ENCODE results near the gene TRIM34. TPM values are rescaled to one million over a fixed set of nuclear protein-coding genes. Genes with fewer than 3 reads are reported as not detected.

The TRIM34 gene
- total RNA-seq, 4 donors from 2014 or later = 5.0 to 8.4 (median 7.2) TPM

DNA sequence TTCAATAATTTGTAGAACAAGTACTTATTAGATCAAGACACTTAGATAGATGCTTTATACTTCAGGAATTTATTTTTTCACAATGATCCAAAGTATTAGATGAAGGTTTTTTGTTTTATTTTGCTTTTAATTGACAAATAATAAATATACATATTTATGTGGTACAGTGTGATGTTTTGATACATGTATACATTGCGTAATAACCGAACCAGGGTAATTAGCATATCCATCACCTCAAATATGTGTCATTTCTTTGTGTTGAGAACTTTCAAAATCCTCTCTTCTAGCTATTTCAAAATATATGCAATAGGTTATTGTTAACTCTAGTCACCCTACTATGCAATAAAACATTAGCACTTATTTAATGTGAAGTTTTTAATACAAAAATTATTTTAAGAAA lies 38.7 kb downstream of the TRIM34 start:
- Histone ChIP-seq H3K4me1 (no peaks in the 10 kb centered on the region), H3K4me3 (no peak overlapping the region), H3K9me3 (no peaks in the 10 kb centered on the region), H3K27me3 (no peaks in the 10 kb centered on the region), H3K36me3 (peaks cover 44% of the 10 kb centered on the region), H3K27ac (no peak overlapping the region)
- 89% methylated on average over 2 of the region's 2 CpGs for WGBS
- TF ChIP-seq POLR2A (IDR thresholded peaks at IDR 0.05) = no peak
- TF ChIP-seq, protein P1, sequence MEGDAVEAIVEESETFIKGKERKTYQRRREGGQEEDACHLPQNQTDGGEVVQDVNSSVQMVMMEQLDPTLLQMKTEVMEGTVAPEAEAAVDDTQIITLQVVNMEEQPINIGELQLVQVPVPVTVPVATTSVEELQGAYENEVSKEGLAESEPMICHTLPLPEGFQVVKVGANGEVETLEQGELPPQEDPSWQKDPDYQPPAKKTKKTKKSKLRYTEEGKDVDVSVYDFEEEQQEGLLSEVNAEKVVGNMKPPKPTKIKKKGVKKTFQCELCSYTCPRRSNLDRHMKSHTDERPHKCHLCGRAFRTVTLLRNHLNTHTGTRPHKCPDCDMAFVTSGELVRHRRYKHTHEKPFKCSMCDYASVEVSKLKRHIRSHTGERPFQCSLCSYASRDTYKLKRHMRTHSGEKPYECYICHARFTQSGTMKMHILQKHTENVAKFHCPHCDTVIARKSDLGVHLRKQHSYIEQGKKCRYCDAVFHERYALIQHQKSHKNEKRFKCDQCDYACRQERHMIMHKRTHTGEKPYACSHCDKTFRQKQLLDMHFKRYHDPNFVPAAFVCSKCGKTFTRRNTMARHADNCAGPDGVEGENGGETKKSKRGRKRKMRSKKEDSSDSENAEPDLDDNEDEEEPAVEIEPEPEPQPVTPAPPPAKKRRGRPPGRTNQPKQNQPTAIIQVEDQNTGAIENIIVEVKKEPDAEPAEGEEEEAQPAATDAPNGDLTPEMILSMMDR (IDR thresholded peaks at IDR 0.05) = no peak
- no peak for TF ChIP-seq EP300 (IDR thresholded peaks at IDR 0.05)
- TF ChIP-seq POLR2AphosphoS5 (IDR thresholded peaks at IDR 0.05) = no peak
- no peak for DNase-seq (ENCODE audit: low spot score in 2 of 2)

DNA sequence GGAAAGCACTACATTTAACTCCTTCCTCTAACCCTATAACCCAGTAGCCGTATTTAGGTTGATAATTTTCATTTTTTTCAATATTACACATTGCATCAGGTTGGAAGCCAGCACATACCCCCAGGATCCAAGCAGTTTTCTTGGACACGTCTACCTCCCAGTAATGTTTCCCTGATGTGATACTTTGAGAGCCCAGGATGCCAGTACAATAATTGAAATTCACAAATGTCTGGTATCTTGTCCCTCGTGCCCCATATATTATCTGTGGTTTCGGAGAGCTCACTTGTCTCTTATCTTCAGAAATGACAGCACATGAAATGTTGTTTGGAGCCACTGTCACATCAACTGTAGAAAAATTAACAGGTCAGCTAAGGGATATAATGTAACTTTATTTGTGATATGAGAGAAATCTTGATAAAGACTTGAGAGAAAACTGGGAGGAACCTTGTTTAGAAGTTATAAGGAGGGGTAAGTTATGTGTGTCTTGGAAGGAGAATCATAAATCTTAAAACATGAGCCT lies 40.3 kb downstream of the TRIM34 start:
- Histone ChIP-seq H3K4me3 (no peak overlapping the region), H3K9me3 (no peaks in the 10 kb centered on the region), H3K4me1 (no peaks in the 10 kb centered on the region), H3K27ac (no peak overlapping the region), H3K27me3 (no peaks in the 10 kb centered on the region), H3K36me3 (peaks cover 53% of the 10 kb centered on the region)
- no peak for DNase-seq (ENCODE audit: low spot score in 2 of 2)
- 90% methylated on average over 4 of the region's 4 CpGs for WGBS
- TF ChIP-seq POLR2AphosphoS5 (IDR thresholded peaks at IDR 0.05) = no peak
- TF ChIP-seq, protein P1 (IDR thresholded peaks at IDR 0.05) = no peak
- no peak for TF ChIP-seq EP300 (IDR thresholded peaks at IDR 0.05)
- no peak for TF ChIP-seq POLR2A (IDR thresholded peaks at IDR 0.05)

DNA sequence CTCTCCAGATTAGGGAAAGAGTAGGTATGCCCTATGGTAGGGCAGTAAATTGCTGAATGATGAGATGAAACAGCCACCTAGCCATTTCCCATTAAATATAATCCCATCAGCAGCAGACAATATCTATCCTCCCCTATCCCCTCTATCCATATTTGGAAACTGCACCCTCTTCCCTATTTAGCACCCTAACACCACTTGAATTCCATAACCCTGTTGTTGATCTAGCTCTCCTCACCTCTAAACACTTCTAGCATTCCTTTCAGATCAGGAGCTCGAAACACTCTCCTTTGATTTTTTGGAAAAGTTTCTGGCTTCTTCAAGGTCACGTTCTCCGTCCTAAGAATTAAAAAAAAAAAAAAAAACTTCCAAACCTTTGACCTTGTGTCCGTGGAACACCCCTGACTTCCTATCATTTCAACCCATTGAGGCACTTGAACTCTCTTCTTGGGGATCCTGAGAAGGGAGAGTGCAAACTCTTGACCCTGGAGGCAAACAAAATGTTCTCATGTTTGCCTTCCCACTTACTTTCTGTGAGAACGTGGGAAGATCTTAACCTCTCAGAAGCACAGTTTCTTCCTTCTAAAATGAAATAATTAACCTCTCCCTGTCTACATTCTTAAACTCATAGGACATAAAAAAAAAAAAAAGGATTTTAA lies 41.1 kb downstream of the TRIM34 start:
- DNase-seq (ENCODE audit: low spot score in 2 of 2) = no peak
- TF ChIP-seq EP300 (IDR thresholded peaks at IDR 0.05) (no peak), POLR2A (IDR thresholded peaks at IDR 0.05) (no peak), POLR2AphosphoS5 (IDR thresholded peaks at IDR 0.05) (no peak)
- TF ChIP-seq, protein P1 (IDR thresholded peaks at IDR 0.05) = no peak
- H3K27ac ChIP-seq = no peak overlapping the region
- H3K4me3 ChIP-seq = no peak overlapping the region
- peaks cover 53% of the 10 kb centered on the region for H3K36me3 ChIP-seq
- H3K9me3 ChIP-seq = no peaks in the 10 kb centered on the region
- no peaks in the 10 kb centered on the region for H3K27me3 ChIP-seq
- H3K4me1 ChIP-seq = no peaks in the 10 kb centered on the region
- 87% methylated on average over 5 of the region's 5 CpGs for WGBS

DNA sequence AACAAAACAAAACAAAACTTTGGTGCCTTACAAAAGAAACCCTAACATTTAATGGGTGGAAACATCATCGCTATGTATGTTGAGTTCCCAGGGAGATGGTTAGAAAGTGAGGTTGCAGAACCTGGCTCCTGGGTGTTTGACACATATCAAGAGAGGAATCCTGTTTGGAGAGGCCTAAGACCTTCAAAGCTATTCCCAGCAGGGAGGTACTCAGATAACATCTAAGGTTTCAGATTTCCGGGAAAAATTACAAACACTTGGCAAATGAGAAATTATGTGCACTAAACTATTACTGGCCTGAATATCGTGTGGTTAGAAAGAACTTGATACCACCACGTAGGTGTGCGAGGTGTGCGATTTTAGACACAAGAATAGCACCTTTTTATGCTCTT lies 41.6 kb downstream of the TRIM34 start:
- TF ChIP-seq POLR2A (IDR thresholded peaks at IDR 0.05) (no peak), EP300 (IDR thresholded peaks at IDR 0.05) (no peak), POLR2AphosphoS5 (IDR thresholded peaks at IDR 0.05) (no peak)
- TF ChIP-seq, protein P1 (IDR thresholded peaks at IDR 0.05) = no peak
- Histone ChIP-seq H3K9me3 (no peaks in the 10 kb centered on the region), H3K27ac (no peak overlapping the region), H3K27me3 (no peaks in the 10 kb centered on the region), H3K4me1 (no peaks in the 10 kb centered on the region), H3K4me3 (no peak overlapping the region), H3K36me3 (peaks cover 53% of the 10 kb centered on the region)
- 75% methylated on average over 6 of the region's 6 CpGs for WGBS
- DNase-seq (ENCODE audit: low spot score in 2 of 2) = no peak

DNA sequence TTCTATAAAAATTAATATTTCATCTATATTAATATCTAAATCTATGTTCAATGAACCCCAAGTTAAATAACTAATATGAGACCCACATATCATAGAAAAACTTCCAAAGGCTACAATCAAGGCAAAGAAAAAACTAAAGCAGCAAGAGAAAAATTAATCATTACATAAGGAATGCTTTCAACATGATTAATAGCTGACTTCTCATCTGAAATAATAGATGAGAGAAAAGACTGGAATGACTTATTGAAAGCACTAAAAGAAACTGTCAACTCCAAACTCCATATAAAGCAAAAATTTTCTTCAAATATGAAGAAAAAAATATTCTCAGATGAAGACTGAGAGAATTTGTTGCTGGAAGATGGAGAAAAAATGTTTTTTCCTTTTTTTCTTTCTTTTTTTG lies 47.0 kb downstream of the TRIM34 start:
- H3K9me3 ChIP-seq = no peaks in the 10 kb centered on the region
- H3K4me1 ChIP-seq = no peaks in the 10 kb centered on the region
- H3K27ac ChIP-seq = no peak overlapping the region
- H3K27me3 ChIP-seq = no peaks in the 10 kb centered on the region
- TF ChIP-seq POLR2AphosphoS5 (IDR thresholded peaks at IDR 0.05) (no peak), EP300 (IDR thresholded peaks at IDR 0.05) (no peak), POLR2A (IDR thresholded peaks at IDR 0.05) (no peak)
- TF ChIP-seq, protein P1 (IDR thresholded peaks at IDR 0.05) = no peak
- no peak overlapping the region for H3K4me3 ChIP-seq
- H3K36me3 ChIP-seq = peaks cover 30% of the 10 kb centered on the region
- no peak for DNase-seq (ENCODE audit: low spot score in 2 of 2)
